Measurements from ENCODE around the gene ASB4.
"Not testable (repeated sequence)": the region's sequence is repeated elsewhere in the genome, so short reads cannot be mapped to it uniquely, and the experiment has no call there.

The ASB4 gene

GRCh38 chr7:95485391-95486123 lies at the start of gene ASB4:
Gene ASB4 (plus strand): TSS chr7:95485943. CDS start chr7:95485972, 29 bp downstream.
- Histone ChIP-seq H3K9me3 (ENCODE audit: control insufficient read depth in 5 of 5, low read length in 5 of 5) (no peaks in the 10 kb centered on the region), H3K4me1 (ENCODE audit: control insufficient read depth in 5 of 5, insufficient read depth in 5 of 5, low read length in 5 of 5) (no peaks in the 10 kb centered on the region), H3K27me3 (ENCODE audit: control insufficient read depth in 5 of 5, insufficient read depth in 4 of 5, low read length in 5 of 5) (peaks cover 0 to 4% (median 0%) of the 10 kb centered on the region in 5 donors), H3K4me3 (ENCODE audit: low read depth in 1 of 5, low read length in 5 of 5) (no peak within 1 kb of the TSS), H3K27ac (ENCODE audit: low read depth, low read length) (no peak within 1 kb of the TSS), H3K36me3 (ENCODE audit: control insufficient read depth in 5 of 5, insufficient read depth in 5 of 5, low read length in 5 of 5) (no peaks in the 10 kb centered on the region), H3K9ac (ENCODE audit: low read length in 5 of 5) (no peak within 1 kb of the TSS)

GRCh38 chr7:95436407-95436806 lies 49.3 kb upstream of the ASB4 start:
- H3K27ac ChIP-seq (ENCODE audit: low read depth, low read length): no peak overlapping the region
- no peak overlapping the region for H3K4me3 ChIP-seq (ENCODE audit: low read depth in 1 of 5, low read length in 5 of 5)
- no peak overlapping the region for H3K9ac ChIP-seq (ENCODE audit: low read length in 5 of 5)
- H3K9me3 ChIP-seq (ENCODE audit: control insufficient read depth in 5 of 5, low read length in 5 of 5): no peaks in the 10 kb centered on the region
- no peaks in the 10 kb centered on the region for H3K36me3 ChIP-seq (ENCODE audit: control insufficient read depth in 5 of 5, insufficient read depth in 5 of 5, low read length in 5 of 5)
- no peaks in the 10 kb centered on the region for H3K27me3 ChIP-seq (ENCODE audit: control insufficient read depth in 5 of 5, insufficient read depth in 4 of 5, low read length in 5 of 5)
- peaks cover 0 to 28% (median 16%) of the 10 kb centered on the region in 5 donors for H3K4me1 ChIP-seq (ENCODE audit: control insufficient read depth in 5 of 5, insufficient read depth in 5 of 5, low read length in 5 of 5)

GRCh38 chr7:95440394-95441038 lies 45.2 kb upstream of the ASB4 start:
- Histone ChIP-seq H3K9me3 (ENCODE audit: control insufficient read depth in 5 of 5, low read length in 5 of 5) (no peaks in the 10 kb centered on the region), H3K36me3 (ENCODE audit: control insufficient read depth in 5 of 5, insufficient read depth in 5 of 5, low read length in 5 of 5) (no peaks in the 10 kb centered on the region), H3K27me3 (ENCODE audit: control insufficient read depth in 5 of 5, insufficient read depth in 4 of 5, low read length in 5 of 5) (no peaks in the 10 kb centered on the region), H3K4me1 (ENCODE audit: control insufficient read depth in 5 of 5, insufficient read depth in 5 of 5, low read length in 5 of 5) (peaks cover 0 to 8% (median 1%) of the 10 kb centered on the region in 5 donors), H3K27ac (ENCODE audit: low read depth, low read length) (no peak overlapping the region), H3K9ac (ENCODE audit: low read length in 5 of 5) (no peak overlapping the region), H3K4me3 (ENCODE audit: low read depth in 1 of 5, low read length in 5 of 5) (no peak overlapping the region)

GRCh38 chr7:95441042-95441823 lies 44.5 kb upstream of the ASB4 start:
- Histone ChIP-seq H3K27ac (ENCODE audit: low read depth, low read length) (no peak overlapping the region), H3K36me3 (ENCODE audit: control insufficient read depth in 5 of 5, insufficient read depth in 5 of 5, low read length in 5 of 5) (no peaks in the 10 kb centered on the region), H3K9ac (ENCODE audit: low read length in 5 of 5) (no peak overlapping the region), H3K9me3 (ENCODE audit: control insufficient read depth in 5 of 5, low read length in 5 of 5) (no peaks in the 10 kb centered on the region), H3K4me3 (ENCODE audit: low read depth in 1 of 5, low read length in 5 of 5) (no peak overlapping the region), H3K27me3 (ENCODE audit: control insufficient read depth in 5 of 5, insufficient read depth in 4 of 5, low read length in 5 of 5) (no peaks in the 10 kb centered on the region), H3K4me1 (ENCODE audit: control insufficient read depth in 5 of 5, insufficient read depth in 5 of 5, low read length in 5 of 5) (peaks cover 0 to 8% (median 0%) of the 10 kb centered on the region in 5 donors)

- H3K9me3 ChIP-seq (ENCODE audit: control insufficient read depth in 5 of 5, low read length in 5 of 5): no peaks in the 10 kb centered on the region
- no peaks in the 10 kb centered on the region for H3K36me3 ChIP-seq (ENCODE audit: control insufficient read depth in 5 of 5, insufficient read depth in 5 of 5, low read length in 5 of 5)
- H3K27me3 ChIP-seq (ENCODE audit: control insufficient read depth in 5 of 5, insufficient read depth in 4 of 5, low read length in 5 of 5): no peaks in the 10 kb centered on the region
- H3K4me1 ChIP-seq (ENCODE audit: control insufficient read depth in 5 of 5, insufficient read depth in 5 of 5, low read length in 5 of 5): no peaks in the 10 kb centered on the region
- no peak overlapping the region for H3K9ac ChIP-seq (ENCODE audit: low read length in 5 of 5)
- H3K4me3 ChIP-seq (ENCODE audit: low read depth in 1 of 5, low read length in 5 of 5): no peak overlapping the region
- no peak overlapping the region for H3K27ac ChIP-seq (ENCODE audit: low read depth, low read length)
Measured at GRCh38 chr7:95444796-95445195, 40.9 kb upstream of the ASB4 start.

GRCh38 chr7:95446618-95447017 lies 39.1 kb upstream of the ASB4 start:
- Histone ChIP-seq H3K9ac (ENCODE audit: low read length in 5 of 5) (no peak overlapping the region), H3K4me1 (ENCODE audit: control insufficient read depth in 5 of 5, insufficient read depth in 5 of 5, low read length in 5 of 5) (no peaks in the 10 kb centered on the region), H3K27ac (ENCODE audit: low read depth, low read length) (no peak overlapping the region), H3K9me3 (ENCODE audit: control insufficient read depth in 5 of 5, low read length in 5 of 5) (no peaks in the 10 kb centered on the region), H3K27me3 (ENCODE audit: control insufficient read depth in 5 of 5, insufficient read depth in 4 of 5, low read length in 5 of 5) (no peaks in the 10 kb centered on the region), H3K4me3 (ENCODE audit: low read depth in 1 of 5, low read length in 5 of 5) (no peak overlapping the region), H3K36me3 (ENCODE audit: control insufficient read depth in 5 of 5, insufficient read depth in 5 of 5, low read length in 5 of 5) (no peaks in the 10 kb centered on the region)

GRCh38 chr7:95454438-95455045 lies 31.2 kb upstream of the ASB4 start:
- no peaks in the 10 kb centered on the region for H3K36me3 ChIP-seq (ENCODE audit: control insufficient read depth in 5 of 5, insufficient read depth in 5 of 5, low read length in 5 of 5)
- H3K4me1 ChIP-seq (ENCODE audit: control insufficient read depth in 5 of 5, insufficient read depth in 5 of 5, low read length in 5 of 5): no peaks in the 10 kb centered on the region
- peaks cover 0 to 2% (median 0%) of the 10 kb centered on the region in 5 donors for H3K27me3 ChIP-seq (ENCODE audit: control insufficient read depth in 5 of 5, insufficient read depth in 4 of 5, low read length in 5 of 5)
- H3K4me3 ChIP-seq (ENCODE audit: low read depth in 1 of 5, low read length in 5 of 5): no peak overlapping the region
- H3K27ac ChIP-seq (ENCODE audit: low read depth, low read length): no peak overlapping the region
- H3K9me3 ChIP-seq (ENCODE audit: control insufficient read depth in 5 of 5, low read length in 5 of 5): peaks cover 0 to 5% (median 0%) of the 10 kb centered on the region in 5 donors
- H3K9ac ChIP-seq (ENCODE audit: low read length in 5 of 5): no peak overlapping the region

GRCh38 chr7:95457947-95458346 lies 27.8 kb upstream of the ASB4 start:
- H3K4me1 ChIP-seq (ENCODE audit: control insufficient read depth in 5 of 5, insufficient read depth in 5 of 5, low read length in 5 of 5): no peaks in the 10 kb centered on the region
- no peak overlapping the region for H3K27ac ChIP-seq (ENCODE audit: low read depth, low read length)
- H3K9ac ChIP-seq (ENCODE audit: low read length in 5 of 5): no peak overlapping the region
- peaks cover 0 to 5% (median 0%) of the 10 kb centered on the region in 5 donors for H3K9me3 ChIP-seq (ENCODE audit: control insufficient read depth in 5 of 5, low read length in 5 of 5)
- H3K27me3 ChIP-seq (ENCODE audit: control insufficient read depth in 5 of 5, insufficient read depth in 4 of 5, low read length in 5 of 5): peaks cover 0 to 2% (median 0%) of the 10 kb centered on the region in 5 donors
- H3K36me3 ChIP-seq (ENCODE audit: control insufficient read depth in 5 of 5, insufficient read depth in 5 of 5, low read length in 5 of 5): no peaks in the 10 kb centered on the region
- no peak overlapping the region for H3K4me3 ChIP-seq (ENCODE audit: low read depth in 1 of 5, low read length in 5 of 5)

- H3K9me3 ChIP-seq (ENCODE audit: control insufficient read depth in 5 of 5, low read length in 5 of 5); H3K27ac ChIP-seq (ENCODE audit: low read depth, low read length); H3K9ac ChIP-seq (ENCODE audit: low read length in 5 of 5); H3K27me3 ChIP-seq (ENCODE audit: control insufficient read depth in 5 of 5, insufficient read depth in 4 of 5, low read length in 5 of 5); H3K4me3 ChIP-seq (ENCODE audit: low read depth in 1 of 5, low read length in 5 of 5); H3K36me3 ChIP-seq (ENCODE audit: control insufficient read depth in 5 of 5, insufficient read depth in 5 of 5, low read length in 5 of 5); H3K4me1 ChIP-seq (ENCODE audit: control insufficient read depth in 5 of 5, insufficient read depth in 5 of 5, low read length in 5 of 5): not testable (repeated sequence)
Measured at GRCh38 chr7:95460653-95461052, 25.1 kb upstream of the ASB4 start.
